ENCODE data around the gene APOBEC4. TPM values are rescaled to one million over a fixed set of nuclear protein-coding genes. Genes with fewer than 3 reads are reported as not detected.

Gene APOBEC4
- total RNA-seq, 6 donors from 2014 or later: 0.20 to 5.6 (median 1.9) TPM

DNA sequence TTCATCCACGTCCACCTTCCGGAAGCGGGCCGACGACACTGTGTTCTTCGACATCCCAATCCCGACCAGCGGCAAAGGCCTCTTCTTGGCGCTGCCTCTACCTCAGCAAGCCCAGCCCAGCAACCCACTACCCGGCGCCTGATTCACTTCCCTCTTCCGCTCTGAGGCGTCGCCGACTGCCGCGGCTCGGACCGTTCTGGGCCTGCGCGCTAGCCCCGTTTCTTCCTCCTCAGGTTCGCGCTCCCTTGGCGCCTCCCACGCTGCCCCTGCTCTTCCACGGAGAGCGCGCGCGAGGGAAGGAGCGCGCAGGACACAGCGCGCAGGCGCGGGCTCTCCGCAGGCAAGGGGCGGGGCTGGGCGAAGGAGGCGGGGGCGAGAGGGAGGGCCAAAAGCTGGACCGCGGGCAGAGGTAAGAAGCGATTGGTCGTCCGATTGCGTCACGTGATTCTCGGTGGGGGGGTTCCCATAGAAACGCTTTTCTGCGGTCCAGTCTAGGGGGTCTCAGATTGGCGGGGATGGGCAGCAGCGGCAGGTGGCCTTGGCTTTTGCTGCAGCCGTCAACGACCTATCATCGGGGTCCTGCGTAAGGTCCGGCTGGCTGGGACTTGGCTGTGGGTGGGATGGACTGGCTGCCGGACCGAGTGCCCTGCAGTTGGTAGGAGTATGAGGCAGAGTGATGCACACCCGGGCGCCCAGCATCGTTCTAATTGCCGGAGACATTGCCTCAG, 17.3 kb downstream of the APOBEC4 start, which contains the start of gene ARPC5:
TSS of gene ARPC5 (minus strand) at position 178 of the 728 bp plus-strand sequence. CDS start at position 54, 124 bp downstream.
- ATAC-seq (ENCODE audit: low FRiP score in 2 of 2) (peak; percentile 98 to 99), DNase-seq (peak; percentile 96 to 99)
- peaks cover 0 to 10% (median 0%) of the 10 kb centered on the region in 4 donors for H3K36me3 ChIP-seq
- H3K9me3 ChIP-seq: no peaks in the 10 kb centered on the region
- H3K4me3 ChIP-seq: peak within 1 kb of the TSS; percentile 83 to 93 (median 90)
- TF ChIP-seq EP300 (IDR thresholded peaks at IDR 0.05) (peak in 1 of 4 donors; percentile 46), POLR2A (IDR thresholded peaks at IDR 0.05) (peak; percentile 85 to 98 (median 90)), POLR2AphosphoS5 (IDR thresholded peaks at IDR 0.05) (peak; percentile 94 to 95)
- TF ChIP-seq, protein P1, sequence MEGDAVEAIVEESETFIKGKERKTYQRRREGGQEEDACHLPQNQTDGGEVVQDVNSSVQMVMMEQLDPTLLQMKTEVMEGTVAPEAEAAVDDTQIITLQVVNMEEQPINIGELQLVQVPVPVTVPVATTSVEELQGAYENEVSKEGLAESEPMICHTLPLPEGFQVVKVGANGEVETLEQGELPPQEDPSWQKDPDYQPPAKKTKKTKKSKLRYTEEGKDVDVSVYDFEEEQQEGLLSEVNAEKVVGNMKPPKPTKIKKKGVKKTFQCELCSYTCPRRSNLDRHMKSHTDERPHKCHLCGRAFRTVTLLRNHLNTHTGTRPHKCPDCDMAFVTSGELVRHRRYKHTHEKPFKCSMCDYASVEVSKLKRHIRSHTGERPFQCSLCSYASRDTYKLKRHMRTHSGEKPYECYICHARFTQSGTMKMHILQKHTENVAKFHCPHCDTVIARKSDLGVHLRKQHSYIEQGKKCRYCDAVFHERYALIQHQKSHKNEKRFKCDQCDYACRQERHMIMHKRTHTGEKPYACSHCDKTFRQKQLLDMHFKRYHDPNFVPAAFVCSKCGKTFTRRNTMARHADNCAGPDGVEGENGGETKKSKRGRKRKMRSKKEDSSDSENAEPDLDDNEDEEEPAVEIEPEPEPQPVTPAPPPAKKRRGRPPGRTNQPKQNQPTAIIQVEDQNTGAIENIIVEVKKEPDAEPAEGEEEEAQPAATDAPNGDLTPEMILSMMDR (IDR thresholded peaks at IDR 0.05): no peak
- WGBS, 2 donors: 0 to 1% methylated on average over 7 to 60 of the region's 65 CpGs
- peak within 1 kb of the TSS; percentile 98 to 99 (median 98) for H3K27ac ChIP-seq
- no peaks in the 10 kb centered on the region for H3K27me3 ChIP-seq
- H3K4me1 ChIP-seq: peaks cover 28 to 42% (median 37%) of the 10 kb centered on the region in 4 donors

DNA sequence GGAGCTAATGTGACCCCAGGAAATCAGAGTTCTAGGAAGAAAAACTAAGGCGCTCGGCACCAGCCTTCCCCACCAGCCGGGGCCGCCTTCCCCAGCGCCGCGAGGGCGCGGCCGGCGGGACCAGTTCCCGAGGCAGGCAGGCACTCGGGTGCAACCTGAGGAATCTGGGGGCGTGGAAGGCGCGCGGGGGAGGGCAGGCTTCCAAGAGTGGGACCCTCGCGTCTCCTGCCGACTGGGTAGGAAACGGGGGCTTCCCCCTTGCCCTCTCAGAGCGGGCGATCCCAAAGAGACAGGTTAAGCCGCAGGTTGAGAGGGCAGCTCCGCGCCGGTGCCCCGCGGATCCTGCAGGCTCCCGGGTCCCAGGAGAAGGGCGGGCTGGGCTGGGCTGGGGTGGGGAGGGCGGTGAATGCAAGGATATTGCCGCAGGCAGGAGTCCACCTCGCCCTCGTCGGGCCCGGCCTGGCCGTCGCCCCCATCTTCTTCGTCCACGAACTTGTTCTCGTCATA, 18.0 kb downstream of the APOBEC4 start:
- peak; percentile 47 to 92 for DNase-seq
- peak overlapping the region; percentile 83 to 93 (median 90) for H3K4me3 ChIP-seq
- no peaks in the 10 kb centered on the region for H3K9me3 ChIP-seq
- whole genome bisulfite sequencing, 2 donors: 0 to 4% methylated on average over 9 to 26 of the region's 42 CpGs
- TF ChIP-seq, protein P1 (IDR thresholded peaks at IDR 0.05): peak in 2 of 6 experiments; percentile 9 to 13
- TF ChIP-seq EP300 (IDR thresholded peaks at IDR 0.05) (no peak), POLR2AphosphoS5 (IDR thresholded peaks at IDR 0.05) (no peak)
- H3K27ac ChIP-seq: peak overlapping the region; percentile 98 to 99 (median 98)
- H3K27me3 ChIP-seq: no peaks in the 10 kb centered on the region
- H3K36me3 ChIP-seq: peaks cover 0 to 16% (median 2%) of the 10 kb centered on the region in 4 donors
- H3K4me1 ChIP-seq: peaks cover 33 to 48% (median 44%) of the 10 kb centered on the region in 4 donors
- peak; percentile 67 to 71 for ATAC-seq (ENCODE audit: low FRiP score in 2 of 2)

GRCh38 chr1:183634429-183635065, 18.6 kb downstream of the APOBEC4 start:
- Histone ChIP-seq H3K27me3 (no peaks in the 10 kb centered on the region), H3K4me1 (peaks cover 37 to 51% (median 46%) of the 10 kb centered on the region in 4 donors), H3K4me3 (peak overlapping the region; percentile 83 to 93 (median 90)), H3K27ac (peak overlapping the region; percentile 98 to 99 (median 98)), H3K36me3 (peaks cover 0 to 22% (median 8%) of the 10 kb centered on the region in 4 donors), H3K9me3 (no peaks in the 10 kb centered on the region)
- no peak for DNase-seq
- WGBS, 2 donors: 1% methylated on average over 10 of the region's 10 CpGs
- ATAC-seq (ENCODE audit: low FRiP score in 2 of 2): no peak
- TF ChIP-seq POLR2AphosphoS5 (IDR thresholded peaks at IDR 0.05) (no peak), POLR2A (IDR thresholded peaks at IDR 0.05) (no peak), EP300 (IDR thresholded peaks at IDR 0.05) (no peak)
- TF ChIP-seq, protein P1 (IDR thresholded peaks at IDR 0.05): no peak

DNA sequence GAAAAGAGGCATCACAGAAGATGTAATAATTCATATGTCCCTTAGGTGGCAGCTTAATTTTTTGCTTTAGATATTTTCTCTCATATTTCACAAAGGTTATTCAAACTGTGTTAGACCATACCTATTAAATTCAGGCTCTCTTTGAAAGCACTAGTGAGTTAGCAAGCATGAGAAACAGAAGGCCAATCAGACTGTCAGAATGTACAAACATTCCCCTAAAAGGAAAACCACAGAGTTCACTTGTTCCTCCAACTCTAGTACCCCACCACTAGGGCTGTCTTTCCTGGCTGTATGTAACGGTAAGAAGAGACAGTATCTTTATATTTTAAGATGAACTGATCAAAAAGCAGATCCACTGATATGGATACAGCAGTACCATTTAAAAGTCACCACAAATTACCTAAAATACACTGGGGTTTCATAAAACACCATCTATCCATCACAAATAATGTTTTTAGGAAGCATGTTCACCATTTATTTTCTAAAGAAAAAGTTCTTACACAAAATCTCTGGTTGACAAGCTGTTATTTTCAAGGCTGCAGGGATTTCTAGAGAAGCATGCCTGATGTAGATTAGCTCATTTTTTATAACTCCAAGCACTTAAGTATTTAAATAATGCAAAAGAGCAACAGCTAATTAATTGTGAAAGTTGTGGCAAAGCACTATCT, 19.3 kb downstream of the APOBEC4 start:
- peak in 1 of 2 donors; percentile 33 for ATAC-seq (ENCODE audit: low FRiP score in 2 of 2)
- peak overlapping the region; percentile 22 to 93 (median 88) for H3K4me3 ChIP-seq

More for the DNA sequence above, 19.3 kb downstream of the APOBEC4 start:
- H3K27me3 ChIP-seq: no peaks in the 10 kb centered on the region
- peaks cover 0 to 30% (median 12%) of the 10 kb centered on the region in 4 donors for H3K36me3 ChIP-seq
- 0% methylated on average over 1 of the region's 1 CpG for WGBS, 2 donors
- H3K9me3 ChIP-seq: no peaks in the 10 kb centered on the region
- no peak for DNase-seq
- peak overlapping the region; percentile 98 to 99 (median 98) for H3K27ac ChIP-seq
- peaks cover 37 to 53% (median 46%) of the 10 kb centered on the region in 4 donors for H3K4me1 ChIP-seq
- TF ChIP-seq, protein P1 (IDR thresholded peaks at IDR 0.05): peak; percentile 32 to 61 (median 59)
- TF ChIP-seq POLR2AphosphoS5 (IDR thresholded peaks at IDR 0.05) (no peak), EP300 (IDR thresholded peaks at IDR 0.05) (no peak), POLR2A (IDR thresholded peaks at IDR 0.05) (peak in 1 of 4 donors; percentile 9)
